GM11168 (cell line): ENCODE measurements around the gene HOXD9.

Experiments used
- in situ Hi-C: fragments of 300-500 bp; cut with MboI; formaldehyde crosslinking; loops from one replicate; pipeline ENCODE4 v1.12.0; 2022; ENCODE audit warnings: low sequenced_read_pairs; ENCODE audit not compliant: unreplicated experiment

Gene HOXD9

DNA sequence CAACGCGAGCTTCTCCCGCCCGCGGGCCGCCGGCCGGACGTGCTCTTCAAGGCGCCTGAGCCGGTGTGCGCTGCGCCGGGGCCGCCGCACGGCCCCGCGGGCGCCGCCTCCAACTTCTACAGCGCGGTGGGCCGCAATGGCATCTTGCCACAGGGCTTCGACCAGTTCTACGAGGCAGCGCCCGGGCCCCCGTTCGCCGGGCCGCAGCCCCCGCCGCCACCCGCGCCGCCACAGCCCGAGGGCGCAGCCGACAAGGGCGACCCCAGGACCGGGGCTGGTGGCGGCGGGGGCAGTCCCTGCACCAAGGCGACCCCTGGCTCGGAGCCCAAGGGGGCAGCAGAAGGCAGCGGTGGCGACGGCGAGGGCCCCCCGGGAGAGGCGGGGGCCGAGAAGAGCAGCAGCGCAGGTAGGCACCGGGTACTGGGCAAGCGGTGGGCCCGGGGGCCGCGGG, 14.8 kb upstream of the HOXD9 start:
- in situ Hi-C loops: no loop called here

DNA sequence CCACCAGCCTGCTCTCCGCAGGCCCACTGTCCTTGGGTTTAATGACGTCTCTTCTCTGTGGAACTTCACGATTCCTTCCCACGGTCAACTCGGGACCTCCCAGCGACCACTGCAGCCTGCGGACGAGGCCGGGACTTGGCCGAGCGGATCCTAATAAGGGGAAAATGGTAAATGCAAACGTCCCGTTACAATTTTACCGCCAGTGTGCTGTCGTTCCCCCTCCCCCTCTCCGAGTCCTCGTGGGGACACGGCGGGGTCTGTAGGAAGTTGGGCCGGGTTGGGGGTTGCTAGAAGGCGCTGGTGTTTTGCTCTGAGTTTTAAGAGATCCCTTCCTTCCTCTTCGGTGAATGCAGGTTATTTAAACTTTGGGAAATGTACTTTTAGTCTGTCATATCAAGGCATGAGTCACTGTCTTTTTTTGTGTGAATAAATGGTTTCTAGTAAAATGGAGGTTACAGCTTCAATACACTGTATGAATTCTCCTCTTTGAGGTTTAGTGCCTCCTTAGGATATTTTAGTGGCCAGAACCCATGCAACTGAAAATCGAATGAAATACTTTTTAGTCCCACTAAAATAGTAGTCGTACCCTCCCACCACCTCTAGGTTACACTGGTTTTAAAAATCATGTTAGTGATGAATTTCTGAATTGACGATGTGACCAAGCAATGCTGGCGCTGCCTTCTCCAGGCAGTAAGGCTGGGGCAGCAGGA, 13.2 kb upstream of the HOXD9 start:
- in situ Hi-C loops: no loop called here

DNA sequence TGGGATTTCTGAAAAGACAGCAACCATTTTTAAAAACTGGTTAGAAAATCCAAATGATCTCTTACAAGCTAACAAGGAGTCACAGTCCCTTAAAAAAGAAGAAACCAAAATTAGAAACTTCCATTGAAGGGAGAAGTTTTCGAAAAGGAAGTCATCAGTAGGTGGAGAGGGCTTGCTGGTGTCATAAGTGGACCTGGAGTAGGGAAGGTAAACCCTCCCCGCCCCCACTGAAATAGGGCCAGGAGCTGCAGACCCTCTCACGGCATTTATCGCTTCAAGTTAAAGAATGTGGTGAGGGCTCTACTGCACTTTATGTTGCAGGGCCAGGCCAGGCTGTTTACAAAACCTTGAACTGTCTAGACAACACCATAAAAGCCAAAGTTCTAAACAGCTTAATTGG, 12.6 kb upstream of the HOXD9 start:
- in situ Hi-C loops: no loop called here

- in situ Hi-C loops: no loop called here
These were observed 11.9 kb upstream of the HOXD9 start for GRCh38 chr2:176110415-176111308.

DNA sequence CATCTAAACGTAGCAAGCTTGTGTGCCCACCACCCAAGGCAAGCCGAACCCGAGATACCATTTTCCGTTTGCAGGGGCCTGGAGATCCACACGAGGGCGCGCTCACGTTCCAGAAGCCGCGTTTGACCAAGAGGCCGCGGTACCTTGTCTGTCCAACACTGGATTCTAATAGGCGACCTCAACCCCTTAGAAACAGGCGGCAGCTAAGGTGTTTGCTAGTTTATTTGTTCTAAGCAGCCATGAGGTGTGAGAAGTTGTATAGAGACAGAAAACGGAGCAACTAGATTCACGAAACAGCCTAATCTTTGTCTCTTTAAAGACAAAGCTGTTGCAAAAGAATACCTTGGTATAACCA, 11.2 kb upstream of the HOXD9 start:
- in situ Hi-C loops: no loop called here

GRCh38 chr2:176111846-176112374, 10.6 kb upstream of the HOXD9 start:
- in situ Hi-C loops: no loop called here

GRCh38 chr2:176112375-176113302, 9.9 kb upstream of the HOXD9 start:
- in situ Hi-C loops: no loop called here

- in situ Hi-C loops: no loop called here
These were observed 8.2 kb upstream of the HOXD9 start for GRCh38 chr2:176114120-176114929.

GRCh38 chr2:176114930-176115625, 7.4 kb upstream of the HOXD9 start:
- in situ Hi-C loops: no loop called here

DNA sequence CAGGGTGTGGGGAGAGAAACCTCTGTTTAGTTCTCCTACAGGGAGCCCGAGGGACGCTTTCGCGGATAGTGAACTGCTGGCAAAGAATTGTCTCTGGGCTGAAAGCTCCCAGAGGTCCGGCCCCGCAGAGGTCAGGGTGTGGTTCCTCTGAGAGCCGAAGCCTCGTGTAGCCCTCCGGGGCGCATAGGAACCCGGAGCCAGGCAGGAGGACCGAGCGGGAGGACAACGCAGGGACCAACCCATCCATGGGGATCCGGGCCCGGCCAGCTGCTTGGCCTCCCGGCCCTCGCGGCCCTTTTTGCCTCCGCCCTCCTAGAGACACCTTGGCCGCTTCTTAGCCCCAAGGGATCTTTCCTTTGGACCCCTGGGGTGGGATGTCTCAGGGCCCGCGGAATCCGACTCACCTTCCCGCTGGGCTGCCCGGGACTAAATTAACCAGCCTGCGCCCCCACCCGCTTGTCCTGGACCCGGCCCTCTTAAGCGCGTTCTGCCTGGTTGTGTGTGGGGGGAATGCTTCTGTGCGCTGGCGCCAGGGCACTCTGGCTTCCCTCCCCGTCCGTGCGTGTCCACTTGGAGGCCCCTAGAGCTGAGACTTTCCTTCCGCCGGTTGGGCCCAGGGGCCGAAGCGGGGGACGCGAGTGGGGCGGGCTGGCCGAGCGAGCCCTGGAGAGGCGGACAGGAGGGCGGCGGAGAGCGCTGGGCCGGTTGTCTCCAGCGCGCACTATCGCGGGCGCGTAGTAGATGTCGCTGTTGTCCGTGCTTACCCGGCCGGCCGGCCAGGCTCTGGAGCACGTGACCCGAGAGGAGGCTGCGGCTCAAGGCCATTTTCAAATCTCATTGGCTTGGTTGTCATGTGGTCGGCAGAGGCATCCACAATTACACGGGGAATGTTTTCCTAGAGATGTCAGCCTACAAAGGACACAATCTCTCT, 6.4 kb upstream of the HOXD9 start, which contains the start of gene HOXD10:
Gene HOXD10 (plus strand): TSS at position 896 of the 931 bp plus-strand sequence. CDS start 56 bp downstream, outside the sequence.
- in situ Hi-C loops: no loop called here

GRCh38 chr2:176117162-176117822, 5.2 kb upstream of the HOXD9 start:
- in situ Hi-C loops: no loop called here

DNA sequence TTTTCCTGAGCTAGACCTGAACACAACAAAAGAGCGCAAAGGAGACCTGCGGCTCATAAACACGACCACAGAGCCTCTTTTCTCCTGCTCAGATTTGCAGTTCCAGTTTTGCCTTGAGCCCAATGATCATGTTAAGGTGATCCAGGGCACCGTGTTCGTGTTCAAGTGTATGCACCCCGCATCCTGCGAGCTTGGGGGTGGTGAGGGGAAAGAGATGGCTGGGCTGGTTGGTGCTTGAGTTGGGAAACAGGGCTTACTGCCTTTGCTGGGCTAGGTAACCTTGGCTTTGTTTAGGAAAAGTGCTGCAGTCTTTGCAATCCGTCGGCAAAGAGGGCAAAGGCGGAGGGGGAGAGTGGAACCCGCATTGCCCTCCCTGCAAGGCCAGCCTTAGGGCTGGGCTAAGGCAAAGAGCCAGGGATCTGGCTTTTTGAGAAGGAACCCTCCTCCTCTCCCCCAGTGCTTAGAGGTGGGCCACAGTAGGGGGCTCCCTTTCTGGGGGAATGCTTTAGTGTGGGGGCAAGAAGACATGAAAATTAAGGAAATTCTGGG, 4.6 kb upstream of the HOXD9 start:
- in situ Hi-C loops: no loop called here

GRCh38 chr2:176118601-176119339, 3.7 kb upstream of the HOXD9 start:
- in situ Hi-C loops: no loop called here

- in situ Hi-C loops: loop anchor here (10.0 kb wide), 2 partner anchors 514 to 1024 kb away; no protein-coding TSS in a partner anchor
These were observed 1.9 kb upstream of the HOXD9 start for GRCh38 chr2:176120364-176121189.
